Umbilical cord (tissue), 2 donors: ENCODE data around the gene NHERF1. TPM values are rescaled to one million over a fixed set of nuclear protein-coding genes. Genes with fewer than 3 reads are reported as not detected.
A peak's percentile ranks its signal among the peaks of the same experiment; 100 is the strongest.

Experiments used
- DNase-seq: peaks from one replicate; pipeline ENCODE4 v3.0.0-alpha.2; 2015; ENCODE audit warnings: low spot score
- total RNA-seq: library from RNA; depleted of rRNA; stranded (reverse); fragments of >200 nt; gene quantifications from one replicate; pipeline ENCODE4 v1.2.3, GENCODE V29; 2014; ENCODE audit warnings: low replicate concordance; ENCODE audit not compliant: insufficient read depth

NHERF1 gene
- total RNA-seq, 1 donor from 2014 or later: 12.5 TPM

- no peak for DNase-seq
Observed at GRCh38 chr17:74768069-74768762, 19.8 kb downstream of the NHERF1 start.

GRCh38 chr17:74768763-74769114, 20.3 kb downstream of the NHERF1 start:
- DNase-seq: no peak

GRCh38 chr17:74769266-74769855, 20.9 kb downstream of the NHERF1 start:
- DNase-seq: no peak

- no peak for DNase-seq
Observed at GRCh38 chr17:74769856-74770497, 21.5 kb downstream of the NHERF1 start.

GRCh38 chr17:74770498-74771318, 22.3 kb downstream of the NHERF1 start:
- peak; percentile 51 for DNase-seq

GRCh38 chr17:74771319-74771914, 23.0 kb downstream of the NHERF1 start:
- no peak for DNase-seq

GRCh38 chr17:74772053-74772452, 23.6 kb downstream of the NHERF1 start:
- no peak for DNase-seq

- DNase-seq: no peak
Observed at GRCh38 chr17:74773414-74773813, 25.0 kb downstream of the NHERF1 start.

- DNase-seq: no peak
Observed at GRCh38 chr17:74773871-74774286, 25.5 kb downstream of the NHERF1 start.

- DNase-seq: no peak
Observed at GRCh38 chr17:74775409-74776043, 27.1 kb downstream of the NHERF1 start.

GRCh38 chr17:74776044-74776962, 27.9 kb downstream of the NHERF1 start, which contains the start of gene NAT9:
Gene NAT9, minus strand, starts transcription at chr17:74776345. Its CDS starts 647 bp downstream, at chr17:74775698.
- peak; percentile 97 for DNase-seq

- no peak for DNase-seq
Observed at GRCh38 chr17:74776990-74777389, 28.6 kb downstream of the NHERF1 start.

- DNase-seq: no peak
Observed at GRCh38 chr17:74777901-74778515, 29.6 kb downstream of the NHERF1 start.

GRCh38 chr17:74778960-74779359, 30.5 kb downstream of the NHERF1 start:
- no peak for DNase-seq

- no peak for DNase-seq
Observed at GRCh38 chr17:74779501-74779900, 31.1 kb downstream of the NHERF1 start.

GRCh38 chr17:74779948-74780400, 31.5 kb downstream of the NHERF1 start:
- peak; percentile 44 for DNase-seq

- DNase-seq: no peak
Observed at GRCh38 chr17:74780443-74781238, 32.2 kb downstream of the NHERF1 start.

- DNase-seq: no peak
Observed at GRCh38 chr17:74782571-74782970, 34.1 kb downstream of the NHERF1 start.
